DMS153 treated with DMSO at 0.1 percent for 48 hours (cell line): Measurements from ENCODE around the gene SLC6A18.
"Not testable (repeated sequence)": the region's sequence is repeated elsewhere in the genome, so short reads cannot be mapped to it uniquely, and the experiment has no call there.

Experiments
- DNase-seq: peaks from one replicate; lab custom pipeline; 2025; ENCODE audit not compliant: unreplicated experiment; lab: John Stamatoyannopoulos, UW

Gene SLC6A18

DNA sequence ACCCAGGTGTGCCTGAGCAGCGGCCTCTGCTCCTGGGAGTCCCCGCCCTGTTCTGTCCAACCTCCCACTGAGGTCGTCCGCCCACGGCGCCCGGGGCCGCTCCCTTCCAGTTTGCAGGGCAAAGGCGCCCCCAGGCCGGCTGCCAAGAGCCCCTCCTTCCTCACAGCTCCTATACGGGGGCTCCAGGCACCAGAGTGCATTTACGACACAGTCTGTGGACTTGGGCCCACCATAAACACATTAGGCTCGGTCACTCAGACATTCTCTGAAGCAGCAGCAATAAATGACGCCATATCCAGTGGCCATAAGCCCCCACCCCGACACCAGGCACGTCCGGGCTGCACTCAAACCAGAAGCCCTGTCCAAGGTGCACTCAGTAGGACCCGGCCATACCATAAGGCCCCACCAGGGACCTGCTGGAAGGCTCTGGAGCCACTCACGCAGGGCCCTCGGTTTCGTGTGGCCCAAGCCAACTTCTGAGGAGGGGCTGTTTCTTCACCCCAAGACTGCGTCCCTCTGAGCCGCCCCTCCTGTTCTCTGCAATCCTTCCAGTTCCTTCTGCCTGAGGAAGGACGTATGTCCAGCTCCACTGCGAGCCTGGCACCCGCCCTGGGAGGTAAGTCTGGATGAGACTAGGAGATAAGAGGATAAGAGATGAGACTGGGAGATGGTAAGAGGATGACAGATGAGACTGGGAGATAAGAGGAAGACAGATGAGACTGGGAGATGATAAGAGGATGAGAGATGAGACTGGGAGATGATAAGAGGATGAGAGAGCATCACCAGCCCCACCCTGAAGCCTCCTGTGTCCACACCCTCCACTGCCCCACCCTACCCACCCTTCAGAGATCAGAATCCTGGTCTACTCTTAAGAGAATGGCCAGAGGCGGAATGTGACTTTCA lies 26.7 kb downstream of the SLC6A18 start:
- DNase-seq, result no peak

DNA sequence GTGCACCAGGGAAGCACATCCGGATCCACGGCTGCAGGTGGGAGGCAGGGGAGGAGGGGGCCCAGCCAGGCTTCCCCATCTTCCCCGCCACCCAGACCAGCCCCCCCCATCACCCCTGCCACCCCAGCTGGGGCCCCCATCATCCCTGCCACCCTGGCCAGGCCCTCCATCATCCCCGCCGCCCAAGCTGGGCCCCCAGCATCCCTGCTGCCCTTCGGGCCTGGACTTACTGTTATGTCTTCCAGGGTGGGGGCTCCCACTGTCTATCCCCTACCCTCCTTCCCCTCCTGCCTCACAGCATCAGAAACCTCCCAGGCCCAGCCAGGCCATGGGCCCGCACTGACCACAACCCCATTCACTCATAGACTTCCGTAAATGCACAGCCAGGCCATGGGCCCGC lies 27.5 kb downstream of the SLC6A18 start:
- no peak for DNase-seq

DNA sequence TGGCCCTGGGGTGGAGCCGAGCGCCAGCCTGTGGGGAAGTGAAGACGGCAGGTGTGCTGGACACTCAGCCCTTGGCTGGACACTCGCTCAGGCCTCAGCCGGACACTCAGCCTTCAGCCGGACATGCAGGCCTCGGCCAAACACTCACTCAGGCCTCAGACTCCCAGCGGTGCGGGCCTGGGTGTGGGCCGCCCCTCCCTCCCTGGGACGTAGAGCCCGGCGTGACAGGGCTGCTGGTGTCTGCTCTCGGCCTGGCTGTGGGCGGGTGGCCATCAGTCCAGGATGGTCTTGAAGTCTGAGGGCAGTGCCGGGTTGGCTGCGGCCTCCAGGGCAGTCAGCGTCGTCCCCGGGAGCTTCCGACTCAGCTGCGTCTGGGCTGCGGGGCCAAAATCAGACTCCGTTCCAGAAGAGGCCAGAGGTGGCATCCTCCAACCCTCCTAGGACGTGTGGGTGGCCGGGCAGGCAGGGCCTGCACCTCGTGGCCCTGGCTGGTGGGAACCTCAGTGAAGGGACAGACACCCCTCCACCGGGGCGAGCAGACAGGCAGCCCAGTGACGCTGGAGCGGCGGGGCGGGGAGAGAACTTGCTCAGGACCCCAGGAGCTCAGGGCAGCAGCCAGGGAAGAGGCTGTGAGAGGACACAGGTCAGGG lies 28.4 kb downstream of the SLC6A18 start:
- DNase-seq, result no peak

DNA sequence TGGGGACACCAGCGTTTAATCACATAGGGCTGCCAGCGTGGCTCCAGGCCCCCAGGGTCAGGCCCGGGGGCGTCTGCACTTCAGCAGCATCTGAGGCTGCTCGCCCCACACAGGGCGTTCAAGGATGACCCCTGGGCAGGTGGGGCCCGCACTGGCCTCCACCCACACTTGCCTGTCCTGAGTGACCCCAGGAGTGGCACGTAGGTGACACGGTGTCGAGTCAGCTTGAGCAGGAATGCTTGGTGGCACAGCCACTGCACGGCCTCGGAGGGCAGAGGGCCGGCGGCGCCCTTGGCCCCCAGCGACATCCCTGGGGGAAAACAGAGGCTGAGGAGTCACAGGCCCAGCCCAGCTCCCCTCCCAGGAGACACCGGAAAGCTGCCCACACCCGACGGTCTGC lies 29.0 kb downstream of the SLC6A18 start:
- DNase-seq, result no peak

DNA sequence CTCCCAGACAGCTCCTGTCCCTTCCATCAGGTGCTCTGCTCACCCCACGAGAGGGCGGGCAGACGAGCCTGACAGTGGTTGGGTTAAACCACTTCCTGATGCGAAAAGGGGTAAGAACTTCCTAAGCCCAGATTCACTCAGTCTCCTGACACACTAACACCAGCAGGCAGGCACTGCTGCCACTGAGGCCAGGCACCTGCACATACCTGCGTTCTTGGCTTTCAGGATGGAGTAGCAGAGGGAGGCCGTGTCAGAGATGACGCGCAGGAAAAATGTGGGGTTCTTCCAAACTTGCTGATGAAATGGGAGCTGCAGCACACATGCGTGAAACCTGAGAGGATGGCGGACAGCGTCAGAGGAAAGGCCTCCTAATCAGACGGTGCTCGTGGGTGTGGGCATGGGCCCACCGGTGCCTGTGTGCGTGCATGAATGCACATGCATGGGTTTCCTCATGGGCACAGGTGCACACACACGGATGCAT lies 29.9 kb downstream of the SLC6A18 start:
- no peak for DNase-seq

DNA sequence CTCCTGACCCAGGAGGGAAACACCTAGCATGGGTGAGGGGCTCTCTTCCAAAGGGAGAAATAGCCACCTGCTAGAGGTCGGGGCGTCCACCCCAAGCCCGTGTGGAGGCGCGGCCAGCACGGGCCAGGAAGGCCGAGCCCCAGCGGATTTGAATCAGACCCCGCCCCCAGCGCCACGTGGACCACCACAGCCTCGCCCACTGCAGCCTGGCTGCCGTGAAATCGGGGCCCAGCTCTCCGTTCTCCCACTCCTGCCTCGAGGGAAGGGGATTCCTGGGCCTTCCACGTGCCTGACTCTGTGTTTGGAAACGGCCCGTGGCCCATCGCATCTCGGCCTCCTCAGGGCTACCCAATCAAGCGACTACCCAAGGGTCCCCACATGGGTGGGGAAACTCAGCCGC lies 31.6 kb downstream of the SLC6A18 start:
- DNase-seq, result no peak

DNA sequence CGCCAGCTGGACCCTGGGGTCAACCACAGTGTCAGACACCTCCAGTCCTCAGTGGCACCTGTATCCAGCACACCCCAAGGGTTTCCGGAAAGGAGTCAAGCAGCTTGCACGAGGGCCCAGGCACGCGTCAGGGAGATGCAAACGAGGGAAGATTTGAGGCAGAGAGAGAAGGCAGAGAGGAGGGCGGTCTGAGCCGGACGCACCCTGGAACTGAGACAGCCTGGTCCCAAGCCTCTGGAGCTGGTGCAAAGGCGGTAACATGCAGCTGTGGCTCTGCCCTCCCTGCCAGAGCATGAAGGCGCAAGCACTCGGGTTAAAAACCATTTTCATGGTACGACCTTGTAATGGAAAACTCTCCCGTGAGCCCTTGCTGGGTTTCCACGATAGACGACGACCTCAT lies 32.2 kb downstream of the SLC6A18 start:
- no peak for DNase-seq

DNA sequence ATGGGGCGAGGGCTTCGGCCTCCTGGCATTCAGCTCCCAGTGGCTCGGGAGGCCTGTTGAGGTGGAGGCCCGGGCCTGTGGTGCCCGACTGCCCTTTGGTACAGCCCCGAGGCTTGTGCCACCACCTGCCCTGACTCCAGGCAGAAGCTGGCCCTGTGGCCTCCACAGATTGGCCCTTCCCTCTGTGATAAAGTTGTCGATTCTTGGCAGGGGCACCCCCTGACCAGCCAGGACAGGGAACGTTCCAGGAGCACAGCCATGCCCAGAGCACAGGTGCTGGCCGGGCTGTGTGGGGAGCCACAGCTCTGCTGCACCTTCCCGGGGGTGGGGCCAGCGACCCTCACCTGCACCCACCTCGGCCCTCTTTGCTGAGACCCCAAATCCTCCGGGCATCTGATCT lies 32.7 kb downstream of the SLC6A18 start:
- no peak for DNase-seq

DNA sequence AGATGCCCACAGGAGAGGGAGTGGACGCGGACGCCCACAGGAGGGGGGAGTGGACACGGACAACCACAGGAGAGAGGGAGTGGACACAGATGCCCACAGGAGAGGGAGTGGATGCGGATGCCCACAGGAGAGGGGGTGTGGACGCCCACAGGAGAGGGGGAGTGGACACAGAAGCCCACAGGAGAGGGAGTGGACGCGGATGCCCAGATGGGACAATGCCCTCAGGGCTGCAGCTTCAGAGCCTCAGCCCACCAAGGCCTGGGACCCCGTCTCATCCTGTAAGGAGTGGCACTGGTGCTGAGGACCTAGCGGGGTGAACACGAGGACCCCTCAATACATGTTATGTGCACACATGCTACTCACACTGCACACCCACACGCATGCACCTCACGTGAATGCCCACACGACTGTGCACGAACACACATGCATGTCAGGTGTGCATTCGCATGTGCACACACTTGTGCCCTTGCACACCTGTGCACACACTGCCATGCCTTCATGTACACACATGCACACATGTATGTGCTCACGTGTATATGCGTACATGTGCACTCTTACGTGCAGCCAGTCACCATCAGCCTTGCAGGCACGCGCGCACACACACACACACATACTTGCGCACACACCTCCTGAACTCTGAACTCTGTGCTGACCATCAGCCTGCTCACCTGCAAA lies 34.8 kb downstream of the SLC6A18 start:
- DNase-seq, result no peak

DNA sequence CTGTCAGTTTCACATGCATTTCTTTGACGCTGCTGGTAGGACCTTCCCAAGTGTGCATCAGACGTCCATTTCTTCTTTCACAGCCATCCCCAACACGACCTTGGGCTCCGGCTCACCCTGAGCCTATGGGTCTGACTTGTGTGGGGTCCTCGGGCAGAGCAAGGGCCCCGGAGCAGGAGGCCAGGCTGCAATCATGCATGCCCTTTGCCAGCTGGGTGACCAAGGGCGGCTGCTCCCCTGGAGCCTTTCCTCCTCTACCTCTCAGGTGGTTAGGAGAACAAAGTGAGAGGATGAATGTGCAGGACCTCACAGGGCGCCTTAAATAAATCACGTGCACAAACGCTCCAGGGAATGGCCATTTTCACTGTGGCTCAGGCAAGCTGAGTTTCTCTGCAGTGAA lies 36.5 kb downstream of the SLC6A18 start:
- DNase-seq, result no peak

DNA sequence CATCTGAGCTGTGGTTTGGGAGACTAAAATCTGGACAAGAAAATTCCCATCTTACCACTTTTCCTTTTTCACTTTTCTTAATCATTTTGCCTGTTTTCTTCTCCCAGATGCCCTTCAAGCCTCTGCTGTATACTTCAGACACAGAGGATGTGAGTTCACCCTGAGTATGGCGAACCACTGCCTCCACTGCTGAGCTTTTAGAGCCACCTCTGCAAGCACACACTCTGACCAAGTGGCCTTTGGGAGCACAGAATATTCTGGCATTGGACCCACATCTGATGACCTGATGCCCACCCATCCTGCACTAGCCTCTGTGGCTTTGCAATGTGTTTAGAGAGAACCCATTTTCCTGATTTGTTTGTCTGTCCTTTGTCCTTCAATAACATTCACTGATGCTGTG lies 37.2 kb downstream of the SLC6A18 start:
- DNase-seq, result no peak

DNA sequence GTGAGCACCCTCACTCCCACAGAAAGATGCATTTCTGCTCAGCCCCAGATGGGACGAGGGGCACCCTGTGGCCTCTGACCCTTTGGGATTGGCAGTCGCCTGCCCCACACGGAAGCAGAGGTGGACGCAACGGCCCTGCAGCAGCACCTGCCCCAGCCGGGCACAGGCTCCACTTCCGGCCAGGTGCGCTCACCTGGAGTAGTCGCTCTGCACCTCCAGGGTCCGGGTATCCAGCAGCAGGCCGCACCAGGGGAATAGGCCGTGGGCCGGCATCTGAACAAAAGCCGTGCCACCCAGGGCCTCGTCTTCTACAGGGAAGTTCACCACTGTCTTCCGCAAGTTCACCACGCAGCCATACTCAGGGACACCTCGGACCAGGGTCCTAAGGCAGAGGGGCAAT lies 39.0 kb downstream of the SLC6A18 start:
- no peak for DNase-seq

DNA sequence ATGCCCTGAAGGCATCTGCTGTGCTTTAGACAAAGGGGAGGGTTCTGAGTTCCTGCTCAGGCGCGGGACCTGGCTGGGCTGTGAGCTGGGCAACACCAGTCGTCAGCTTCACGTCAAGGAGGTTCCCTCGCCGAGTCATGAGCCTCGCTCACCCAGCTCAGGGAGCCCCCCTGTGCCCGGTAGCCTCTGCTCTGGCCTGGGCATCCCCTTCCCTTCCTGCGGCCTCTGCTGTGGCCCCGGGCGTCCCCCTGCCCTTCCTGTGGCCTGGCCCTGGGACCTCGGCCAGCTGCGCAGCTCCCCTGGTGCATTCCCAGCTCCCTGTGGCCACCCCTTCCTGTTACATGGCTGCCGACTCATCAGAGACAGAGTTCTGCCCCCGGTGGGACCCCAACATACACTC lies 39.8 kb downstream of the SLC6A18 start:
- DNase-seq, result no peak

DNA sequence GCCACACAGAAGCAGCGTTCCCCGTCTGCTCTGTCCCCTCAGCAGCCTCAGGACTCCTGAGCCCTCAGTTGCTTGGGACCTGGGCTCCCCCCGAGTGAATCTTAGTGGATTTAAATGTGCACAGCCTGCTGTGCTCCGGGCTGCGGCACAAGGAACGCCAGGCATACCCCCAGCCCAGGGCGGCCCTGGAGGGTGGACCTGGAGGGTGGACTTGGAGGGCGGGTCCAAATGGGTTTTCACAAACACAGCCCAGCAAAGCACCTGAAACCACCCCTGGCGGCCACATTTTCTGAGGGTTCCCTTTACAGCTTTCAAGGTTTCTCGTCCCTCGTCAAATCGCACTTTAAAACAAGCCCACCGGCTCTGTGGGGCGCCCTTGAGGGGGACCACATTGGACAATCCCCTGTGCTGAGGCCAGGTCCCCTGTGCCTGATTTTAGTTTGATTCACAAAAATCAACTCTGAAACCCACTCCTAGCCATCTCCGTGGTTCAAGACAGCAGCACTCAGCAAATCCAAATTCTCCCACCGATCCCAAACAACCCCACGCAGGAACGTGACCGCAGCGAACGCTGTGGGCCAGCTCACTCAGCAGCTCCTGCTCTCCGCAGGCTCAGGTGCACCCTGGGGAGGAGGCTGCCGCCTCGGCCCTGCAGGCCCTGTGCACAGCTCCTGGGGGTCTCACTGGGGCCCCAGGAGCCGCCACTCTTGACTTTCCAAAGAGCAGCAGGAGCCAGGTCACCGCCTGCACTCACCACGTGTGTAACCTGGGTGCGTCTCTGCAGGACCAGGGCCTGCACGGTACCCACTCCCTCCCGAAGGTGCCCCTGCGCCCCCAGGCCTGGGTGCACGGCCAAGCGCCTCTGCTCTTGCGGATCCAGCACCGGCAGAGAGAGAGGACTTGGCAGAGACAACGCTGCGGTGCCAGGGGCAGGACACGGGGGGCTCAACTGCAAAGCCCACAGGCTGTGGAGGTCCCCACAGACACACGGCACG lies 40.6 kb downstream of the SLC6A18 start:
- DNase-seq, result no peak

DNA sequence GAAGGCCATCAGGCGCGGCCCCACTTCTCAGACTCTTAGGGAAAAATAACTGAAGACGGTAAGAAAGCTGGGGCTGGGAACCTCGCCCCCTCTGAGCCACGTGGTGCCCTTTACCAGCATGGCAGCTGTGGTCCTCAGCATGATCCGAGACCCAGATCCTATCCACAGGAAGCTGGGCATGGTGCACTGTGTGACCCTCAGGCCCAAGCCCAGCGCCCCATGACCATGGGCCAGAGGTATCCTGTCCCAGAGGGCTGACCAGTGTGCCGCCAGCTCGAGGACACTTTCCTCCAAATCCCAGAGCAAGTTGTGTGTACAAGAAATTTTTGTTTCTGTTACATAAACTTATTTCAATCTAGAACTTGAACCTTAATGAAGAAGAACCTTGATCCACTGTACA lies 41.6 kb downstream of the SLC6A18 start:
- DNase-seq, result no peak

DNA sequence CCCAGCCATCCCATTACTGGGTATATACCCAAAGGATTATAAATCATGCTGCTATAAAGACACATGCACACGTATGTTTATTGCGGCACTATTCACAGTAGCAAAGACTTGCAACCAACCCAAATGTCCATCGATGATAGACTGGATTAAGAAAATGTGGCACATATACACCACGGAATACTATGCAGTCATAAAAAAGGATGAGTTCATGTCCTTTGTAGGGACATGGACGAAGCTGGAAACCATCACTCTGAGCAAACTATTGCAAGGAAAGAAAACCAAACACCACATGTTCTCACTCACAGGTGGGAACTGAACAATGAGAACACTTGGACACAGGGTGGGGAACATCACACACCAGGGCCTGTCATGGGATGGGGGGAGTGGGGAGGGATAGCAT lies 42.3 kb downstream of the SLC6A18 start:
- DNase-seq, result not testable (repeated sequence)

DNA sequence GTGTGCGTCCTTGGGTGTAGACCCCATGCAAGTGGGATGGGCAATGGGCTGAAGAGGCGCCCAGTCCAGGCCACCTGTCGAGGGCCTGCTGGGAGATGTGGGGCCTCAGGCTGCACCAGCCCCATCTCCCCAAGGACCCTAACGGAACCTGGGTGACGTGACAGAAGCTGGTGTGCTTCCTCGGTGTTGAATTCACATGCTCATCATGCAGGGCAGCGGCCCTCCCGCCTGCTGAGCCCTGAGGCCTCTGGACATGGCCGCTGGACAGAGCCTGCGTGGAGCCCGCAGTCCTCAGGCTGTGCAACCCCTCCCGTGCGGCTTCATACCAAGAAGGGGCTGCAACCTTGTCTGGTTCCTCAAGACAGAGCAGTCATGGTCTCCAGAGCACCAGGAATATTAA lies 42.9 kb downstream of the SLC6A18 start:
- DNase-seq, result no peak

DNA sequence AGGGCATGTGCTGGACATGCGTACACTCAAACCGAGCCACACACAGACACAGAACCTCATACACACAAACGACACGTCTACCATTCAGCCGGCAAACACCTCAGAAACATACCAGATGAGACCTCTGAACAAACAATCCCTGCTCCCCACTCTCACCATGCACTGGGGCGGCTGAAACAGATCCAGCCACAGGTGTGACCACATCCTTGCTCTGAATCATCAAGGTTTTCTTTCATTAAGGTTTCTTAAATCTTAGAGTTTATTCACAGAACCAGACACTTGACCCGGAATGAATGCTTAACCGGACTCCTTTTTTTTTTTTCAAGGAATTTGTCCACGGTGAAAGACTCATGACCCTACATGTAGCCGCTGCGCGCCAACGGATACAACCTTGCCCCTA lies 43.5 kb downstream of the SLC6A18 start:
- no peak for DNase-seq

DNA sequence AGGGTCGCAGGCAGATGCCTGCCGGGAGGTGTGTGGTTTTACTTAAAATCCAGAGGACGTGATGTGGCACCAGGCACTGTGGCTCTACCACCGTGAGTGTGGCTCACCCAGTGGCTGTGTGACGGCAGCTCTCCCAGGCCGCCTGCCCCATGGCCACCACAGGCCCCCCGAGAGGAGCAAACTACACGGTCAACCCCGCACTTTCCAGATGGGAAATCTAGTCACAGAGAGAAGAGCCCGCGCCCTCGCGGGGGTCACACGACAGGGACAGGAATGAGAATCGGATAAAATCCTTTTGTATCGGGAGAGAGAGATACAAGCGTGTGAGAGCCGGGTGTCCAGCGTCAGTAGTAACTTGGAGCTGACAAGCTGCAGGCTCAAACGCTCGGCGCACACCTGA lies 45.2 kb downstream of the SLC6A18 start:
- no peak for DNase-seq
